Ishikawa (cell line): Measurements from ENCODE around the gene DPYD.

Experiments
- CREB1 ChIP-seq: IDR thresholded peaks from 2 replicates; pipeline ENCODE4 v1.6.1; 2012; ENCODE audit warnings: low read depth
- FOXM1 ChIP-seq: IDR thresholded peaks from 2 replicates; pipeline ENCODE4 v1.6.1; 2012; ENCODE audit warnings: low read depth, borderline replicate concordance
- RAD21 ChIP-seq: IDR thresholded peaks from 2 replicates; pipeline ENCODE4 v1.6.1; 2012; ENCODE audit warnings: low read depth
- YY1 ChIP-seq: IDR thresholded peaks from 2 replicates; pipeline ENCODE4 v1.6.1; 2012; ENCODE audit warnings: low read depth
- TF ChIP-seq, protein P1 (sequence below): IDR thresholded peaks from 2 replicates; pipeline ENCODE4 v1.6.1; 2012

DNA sequence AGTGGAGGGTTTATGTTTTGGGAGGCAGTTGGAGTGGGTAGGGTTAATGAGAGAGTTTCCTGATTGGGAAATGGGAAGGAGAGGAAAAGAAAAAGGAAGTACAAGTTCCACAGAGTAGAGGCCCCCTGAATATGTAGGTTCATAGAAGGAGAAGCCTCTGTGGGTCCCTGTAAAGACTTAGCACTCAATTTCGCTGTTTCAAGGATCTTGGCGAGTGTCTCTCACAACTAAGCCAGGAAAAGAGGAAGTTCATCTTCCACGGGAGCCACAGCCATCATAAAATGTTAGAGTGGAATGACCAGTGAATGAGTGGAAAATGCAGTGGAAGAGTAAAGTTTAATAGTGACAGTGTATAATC is 17.4 kb upstream of the DPYD start:
- TF ChIP-seq RAD21 (no peak), CREB1 (no peak), YY1 (no peak), FOXM1 (no peak)
- TF ChIP-seq, protein P1, sequence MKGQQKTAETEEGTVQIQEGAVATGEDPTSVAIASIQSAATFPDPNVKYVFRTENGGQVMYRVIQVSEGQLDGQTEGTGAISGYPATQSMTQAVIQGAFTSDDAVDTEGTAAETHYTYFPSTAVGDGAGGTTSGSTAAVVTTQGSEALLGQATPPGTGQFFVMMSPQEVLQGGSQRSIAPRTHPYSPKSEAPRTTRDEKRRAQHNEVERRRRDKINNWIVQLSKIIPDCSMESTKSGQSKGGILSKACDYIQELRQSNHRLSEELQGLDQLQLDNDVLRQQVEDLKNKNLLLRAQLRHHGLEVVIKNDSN = no peak
